ENCODE results near the gene FNDC3A. TPM values are rescaled to one million over a fixed set of nuclear protein-coding genes. Genes with fewer than 3 reads are reported as not detected.

Gene FNDC3A
- polyA plus RNA-seq, 1 of the 3 experiments (the other 2 are of a cell fraction) = 27.7 TPM

GRCh38 chr13:49110913-49111170, 135.1 kb downstream of the FNDC3A start:
- no peak for DNase-seq
- H3K9ac ChIP-seq = peak overlapping the region; percentile 81; the same call in 1 of the 2 replicates
- peak overlapping the region; percentile 78 for H3K4me2 ChIP-seq
- H3F3A ChIP-seq (replicated peaks; ENCODE audit: insufficient read depth) = peaks cover 35% of the 10 kb centered on the region
- H3K9me2 ChIP-seq = no peaks in the 10 kb centered on the region
- no peaks in the 10 kb centered on the region for H4K20me1 ChIP-seq (ENCODE audit: insufficient read depth)
- peaks cover 6 to 23% of the 10 kb centered on the region in 2 experiments; a peak in 3 of 4 replicates for H3K4me1 ChIP-seq (ENCODE audit: control insufficient read depth in 1 of 2, insufficient read depth in 2 of 2, low read depth in 1 of 2, low read length in 1 of 2)
- peaks cover 15 to 23% of the 10 kb centered on the region in 2 experiments for H3K36me3 ChIP-seq (replicated peaks in 1 of 2; ENCODE audit: control insufficient read depth in 1 of 2, insufficient read depth in 2 of 2, low read length in 1 of 2)
- ChIA-PET POLR2A (no interaction called here), CTCF (interaction anchor here (1.5 to 1.9 kb wide), 2 partner anchors 9 to 11 kb away, joined by 4 to 8 read pairs; no protein-coding TSS in a partner anchor)
- peaks cover 82% of the 10 kb centered on the region for H3K79me2 ChIP-seq (ENCODE audit: insufficient read depth)
- H3K9me3 ChIP-seq = no peaks in the 10 kb centered on the region
- no peak for TF ChIP-seq CHD2 (IDR thresholded peaks at IDR 0.05; ENCODE audit: low read length, partially characterized antibody)
- no peak for TF ChIP-seq PBX3 (IDR thresholded peaks at IDR 0.05)
- TF ChIP-seq YY1 (IDR thresholded peaks at IDR 0.05; ENCODE audit: low read depth) = no peak
- no peak for TF ChIP-seq SMC3 (IDR thresholded peaks at IDR 0.05; ENCODE audit: low read depth, low read length)
- no peak for TF ChIP-seq SIN3A (IDR thresholded peaks at IDR 0.05; ENCODE audit: borderline replicate concordance, low read depth, low read length)
- no peak for TF ChIP-seq GABPA (IDR thresholded peaks at IDR 0.05; ENCODE audit: low read depth)
- TF ChIP-seq JUND (IDR thresholded peaks at IDR 0.05) = no peak
- TF ChIP-seq USF1 (IDR thresholded peaks at IDR 0.05; ENCODE audit: borderline replicate concordance, low read depth) = no peak
- no peak for TF ChIP-seq TAF1 (IDR thresholded peaks at IDR 0.05; ENCODE audit: borderline replicate concordance, low read depth, low read length)
- no peak for TF ChIP-seq EP300 (IDR thresholded peaks at IDR 0.05; ENCODE audit: borderline replicate concordance in 1 of 2, low read depth in 1 of 2, low read length in 1 of 2)
- no peak for TF ChIP-seq MXI1 (IDR thresholded peaks at IDR 0.05; ENCODE audit: low read depth, low read length)
- TF ChIP-seq USF2 (IDR thresholded peaks at IDR 0.05; ENCODE audit: borderline replicate concordance, low read depth, low read length) = no peak
- TF ChIP-seq POLR2AphosphoS5 (IDR thresholded peaks at IDR 0.05; ENCODE audit: low read depth, low read length) = no peak
- no peak for TF ChIP-seq MEF2A (IDR thresholded peaks at IDR 0.05; ENCODE audit: borderline replicate concordance, low read depth)
- no peak for TF ChIP-seq RXRA (IDR thresholded peaks at IDR 0.05; ENCODE audit: borderline replicate concordance, low read depth)
- no peak for TF ChIP-seq RAD21 (IDR thresholded peaks at IDR 0.05; ENCODE audit: low read length)
- no peak for TF ChIP-seq FOSL2 (IDR thresholded peaks at IDR 0.05; ENCODE audit: borderline replicate concordance, low read depth)
- no peak for TF ChIP-seq REST (IDR thresholded peaks at IDR 0.05; ENCODE audit: low read depth, low read length)
- TF ChIP-seq IRF3 (IDR thresholded peaks at IDR 0.05; ENCODE audit: low read depth, low read length) = no peak
- TF ChIP-seq TCF12 (IDR thresholded peaks at IDR 0.05) = no peak
- peak overlapping the region; percentile 64 to 84 for H3K4me3 ChIP-seq (ENCODE audit: low read depth in 2 of 2, low read length in 1 of 2)
- H3K27me3 ChIP-seq (ENCODE audit: insufficient read depth) = no peaks in the 10 kb centered on the region
- H2AFZ ChIP-seq (ENCODE audit: low read depth) = peak overlapping the region; percentile 91; the same call in 1 of the 2 replicates
- peak overlapping the region; percentile 82 to 92; a peak in 2 of 4 replicates for H3K27ac ChIP-seq (ENCODE audit: low read depth in 2 of 2, low read length in 1 of 2)

Data from SK-N-SH (cell line).